SK-N-SH (cell line): Measurements from ENCODE around the gene SNCA. TPM values are rescaled to one million over a fixed set of nuclear protein-coding genes. Genes with fewer than 3 reads are reported as not detected.

Experiments
- CTCF ChIA-PET: fragments of 300-600, 350-600 bp; formaldehyde crosslinking; extraction: SDS; loops from one replicate; lab custom pipeline; 2021; lab: Yijun Ruan, JAX
- POLR2A ChIA-PET: fragments of 350-600 bp; sonication (Branson Sonifier 250); formaldehyde crosslinking; extraction: SDS; loops from one replicate; lab custom pipeline; 2020; ENCODE audit warnings: antibody characterized with exemption, inconsistent platforms; lab: Yijun Ruan, JAX
- DNase-seq: peaks from one replicate; pipeline ENCODE4 v3.0.0; 2012
- H2AFZ ChIP-seq: fragments of 200-600 bp; sonication (generic); 2 replicates; pipeline ENCODE4 v1.8.1; 2016; ENCODE audit warnings: antibody characterized with exemption, mild to moderate bottlenecking, low read depth
- H3F3A ChIP-seq: fragments of 200-600 bp; sonication (generic); replicated peaks from 2 replicates; pipeline ENCODE3; 2016; ENCODE audit warnings: antibody characterized with exemption, mild to moderate bottlenecking; ENCODE audit not compliant: insufficient read depth
- H3K27ac ChIP-seq, 2 experiments: fragments of 200-500 bp in 1 of 2; fragments of 200-600 bp in 1 of 2; sonication (Bioruptor generic) in 1 of 2; sonication (generic), shearing (Covaris generic) in 1 of 2; 2 replicates each; pipeline versions ENCODE4 v1.5.1 to v1.6.1; 2014 to 2016; ENCODE audit warnings: low read depth in 2 of 2, inconsistent platforms in 1 of 2, low read length in 1 of 2, mild to moderate bottlenecking in 1 of 2, mixed read lengths in 1 of 2
- H3K27me3 ChIP-seq: fragments of 200-600 bp; sonication (generic), shearing (Covaris generic); 2 replicates; pipeline ENCODE4 v1.6.1; 2016; ENCODE audit warnings: mixed run types; ENCODE audit not compliant: insufficient read depth
- H3K36me3 ChIP-seq, 2 experiments: fragments of 200-500 bp in 1 of 2; fragments of 200-600 bp in 1 of 2; sonication (Bioruptor generic) in 1 of 2; sonication (generic) in 1 of 2; replicated peaks in 1 of 2; 2 replicates each; pipeline versions ENCODE3 to v1.5.1; 2014 to 2016; ENCODE audit warnings: low read length in 1 of 2, mild to moderate bottlenecking in 1 of 2; ENCODE audit not compliant: insufficient read depth in 2 of 2, control insufficient read depth in 1 of 2
- H3K4me1 ChIP-seq, 2 experiments: fragments of 200-500 bp in 1 of 2; fragments of 200-600 bp in 1 of 2; sonication (Bioruptor generic) in 1 of 2; sonication (generic), shearing (Covaris generic) in 1 of 2; 2 replicates each; pipeline versions ENCODE4 v1.5.1 to v1.6.1; 2014 to 2016; ENCODE audit warnings: low read depth in 1 of 2, low read length in 1 of 2, mixed run types in 1 of 2; ENCODE audit not compliant: insufficient read depth in 2 of 2, control insufficient read depth in 1 of 2
- H3K4me2 ChIP-seq: fragments of 200-600 bp; sonication (generic), shearing (Covaris generic); 2 replicates; pipeline ENCODE4 v1.6.1; 2017; ENCODE audit warnings: mixed run types
- H3K4me3 ChIP-seq, 2 experiments: fragments of 200-500 bp in 1 of 2; fragments of 200-600 bp in 1 of 2; sonication (Bioruptor generic) in 1 of 2; sonication (generic), shearing (Covaris generic) in 1 of 2; 2 replicates each; pipeline versions ENCODE4 v1.5.1 to v1.8.1; 2014 to 2016; ENCODE audit warnings: low read depth in 2 of 2, inconsistent platforms in 1 of 2, low read length in 1 of 2, mild to moderate bottlenecking in 1 of 2, mixed read lengths in 1 of 2, moderate library complexity in 1 of 2
- H3K79me2 ChIP-seq: fragments of 200-600 bp; sonication (generic); 2 replicates; pipeline ENCODE4 v1.8.1; 2017; ENCODE audit warnings: mild to moderate bottlenecking; ENCODE audit not compliant: insufficient read depth
- H3K9ac ChIP-seq: fragments of 200-600 bp; sonication (generic); 2 replicates; pipeline ENCODE4 v1.6.1; 2017; ENCODE audit warnings: mixed run types
- H3K9me2 ChIP-seq: fragments of 200-600 bp; sonication (generic); 2 replicates; pipeline ENCODE4 v1.6.1; 2017; ENCODE audit warnings: mixed run types
- H3K9me3 ChIP-seq: fragments of 200-600 bp; sonication (generic); 2 replicates; pipeline ENCODE4 v1.6.1; 2017; ENCODE audit warnings: mixed run types, mild to moderate bottlenecking, moderate library complexity
- H4K20me1 ChIP-seq: fragments of 200-600 bp; sonication (generic); 2 replicates; pipeline ENCODE4 v1.6.1; 2017; ENCODE audit warnings: mild to moderate bottlenecking, mixed run types; ENCODE audit not compliant: insufficient read depth
- CTCF ChIP-seq: fragments of 200-600 bp; sonication (generic); IDR thresholded peaks from 2 replicates; pipeline ENCODE4 v1.6.1; 2017; ENCODE audit warnings: antibody characterized with exemption, mild to moderate bottlenecking, moderate library complexity
- GABPA ChIP-seq: IDR thresholded peaks from 2 replicates; pipeline ENCODE4 v1.4.0; 2012; ENCODE audit warnings: low read depth, mild to moderate bottlenecking
- MAX ChIP-seq: IDR thresholded peaks from 2 replicates; pipeline ENCODE4 v1.4.0; 2012; ENCODE audit warnings: low read depth
- MXI1 ChIP-seq: IDR thresholded peaks from 2 replicates; pipeline ENCODE4 v1.6.1; 2012; ENCODE audit warnings: mild to moderate bottlenecking, low read depth, low read length, improper control_type of control experiment
- NFIC ChIP-seq: IDR thresholded peaks from 2 replicates; pipeline ENCODE4 v1.4.0; 2012; ENCODE audit warnings: borderline replicate concordance
- RAD21 ChIP-seq: IDR thresholded peaks from 2 replicates; pipeline ENCODE4 v1.6.1; 2012; ENCODE audit warnings: mild to moderate bottlenecking, low read length
- RCOR1 ChIP-seq: fragments of 150-350 bp; IDR thresholded peaks from 2 replicates; pipeline ENCODE4 v1.6.1; 2017; ENCODE audit warnings: antibody characterized with exemption, low read length
- REST ChIP-seq: IDR thresholded peaks from 2 replicates; pipeline ENCODE4 v1.6.1; 2012; ENCODE audit warnings: mild to moderate bottlenecking, low read depth, low read length, moderate library complexity
- TCF12 ChIP-seq: IDR thresholded peaks from 2 replicates; pipeline ENCODE4 v1.4.0; 2012
- ZBTB33 ChIP-seq: IDR thresholded peaks from 2 replicates; pipeline ENCODE4 v1.4.0; 2012; ENCODE audit warnings: low read depth, borderline replicate concordance
- WGBS: methylation state at CpG from one replicate; pipeline ENCODE4 v1.1.6; 2017; ENCODE audit warnings: low lambda C conversion rate; 5-methylcytosine and 5-hydroxymethylcytosine counted together
- polyA plus RNA-seq, 3 experiments: library from polyadenylated mRNA; depleted of rRNA; stranded (reverse); fragments of >200 nt; gene quantifications; 2 replicates each; pipeline ENCODE4 v1.2.3, GENCODE V29; 2012

SNCA gene
- polyA plus RNA-seq, 1 of the 3 experiments (the other 2 are of a cell fraction), result 12.9 TPM

- TF ChIP-seq ZBTB33 (no peak), NFIC (no peak), MXI1 (no peak)
Observed at GRCh38 chr4:89719536-89720090, 117.3 kb downstream of the SNCA start (continued).

- H3K9me3 ChIP-seq, result no peaks in the 10 kb centered on the region
- H3K27me3 ChIP-seq, result no peaks in the 10 kb centered on the region
- H3K9ac ChIP-seq, result no peak overlapping the region
- no peaks in the 10 kb centered on the region for H3K9me2 ChIP-seq
- peaks cover 2% of the 10 kb centered on the region for H3F3A ChIP-seq
- ChIA-PET CTCF (no interaction called here), POLR2A (no interaction called here)
- H3K4me3 ChIP-seq, result no peak overlapping the region
- TF ChIP-seq GABPA (no peak), NFIC (no peak), CTCF (no peak), RAD21 (no peak), RCOR1 (no peak), TCF12 (no peak), REST (no peak), MAX (no peak)
- DNase-seq, result no peak
- whole genome bisulfite sequencing, result 84% methylated on average over 6 of the region's 6 CpGs
- no peaks in the 10 kb centered on the region for H4K20me1 ChIP-seq
- no peak overlapping the region for H3K27ac ChIP-seq
- no peak overlapping the region for H2AFZ ChIP-seq
- no peak overlapping the region for H3K4me2 ChIP-seq
- no peaks in the 10 kb centered on the region for H3K79me2 ChIP-seq
- no peaks in the 10 kb centered on the region for H3K36me3 ChIP-seq
- H3K4me1 ChIP-seq, result peaks cover 0 to 1% of the 10 kb centered on the region in 2 experiments; a peak in 2 of 4 replicates
Observed at GRCh38 chr4:89716893-89717292, 120.1 kb downstream of the SNCA start.
